ENCODE results near the gene KIFC3. TPM values are rescaled to one million over a fixed set of nuclear protein-coding genes. Genes with fewer than 3 reads are reported as not detected.
"Not testable (repeated sequence)": the region's sequence is repeated elsewhere in the genome, so short reads cannot be mapped to it uniquely, and the experiment has no call there.

KIFC3 gene
- polyA plus RNA-seq, 1 donor = 55.0 TPM

DNA sequence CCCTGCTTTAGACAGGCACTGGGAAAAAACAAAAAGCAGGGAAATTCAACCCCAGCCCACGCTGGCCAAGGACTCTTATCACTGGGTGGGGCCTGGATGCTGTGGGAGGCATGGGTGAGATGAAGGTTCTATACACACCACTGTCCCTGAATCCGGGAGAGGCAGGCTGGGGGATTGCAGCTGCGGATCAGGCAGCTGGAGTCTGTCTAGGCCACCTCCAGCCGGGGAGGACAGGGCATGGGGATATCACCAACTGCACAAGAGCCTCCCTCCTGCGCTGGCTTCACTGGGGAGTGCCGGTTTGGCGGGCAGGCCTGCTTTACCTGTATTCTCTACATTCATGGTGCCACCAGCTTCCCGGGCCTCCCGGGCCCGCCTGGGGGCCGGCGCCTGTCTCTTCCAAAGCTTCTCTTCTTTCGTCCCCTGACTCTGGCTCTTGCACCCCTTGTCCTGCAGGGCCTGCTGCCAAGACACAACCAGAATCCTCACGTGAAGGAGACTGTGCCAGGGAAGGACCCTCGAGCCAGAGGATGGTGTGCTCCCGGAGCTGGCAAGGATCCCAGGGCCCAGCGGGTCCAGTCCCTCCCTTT is 13.9 kb downstream of the KIFC3 start:
- DNase-seq = no peak

DNA sequence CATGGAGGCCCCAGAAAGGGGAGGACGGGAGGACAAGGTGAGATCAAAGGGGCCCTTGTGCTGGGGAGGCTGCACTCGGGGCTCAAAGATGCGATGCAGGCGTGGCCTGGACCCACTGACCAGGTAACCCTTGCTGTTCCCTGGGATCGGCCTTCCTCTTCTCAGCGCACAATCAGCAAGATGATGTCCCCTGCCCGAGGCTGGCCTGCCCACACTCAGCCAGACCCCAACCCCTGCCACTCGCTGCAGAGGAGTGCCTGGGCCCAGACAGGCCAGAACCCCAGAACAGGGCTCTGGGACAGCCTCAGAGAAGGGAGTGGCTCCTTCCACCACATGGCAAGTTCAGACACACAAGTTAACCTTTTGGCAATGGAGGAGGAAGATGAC is 14.8 kb downstream of the KIFC3 start:
- no peak for DNase-seq

DNA sequence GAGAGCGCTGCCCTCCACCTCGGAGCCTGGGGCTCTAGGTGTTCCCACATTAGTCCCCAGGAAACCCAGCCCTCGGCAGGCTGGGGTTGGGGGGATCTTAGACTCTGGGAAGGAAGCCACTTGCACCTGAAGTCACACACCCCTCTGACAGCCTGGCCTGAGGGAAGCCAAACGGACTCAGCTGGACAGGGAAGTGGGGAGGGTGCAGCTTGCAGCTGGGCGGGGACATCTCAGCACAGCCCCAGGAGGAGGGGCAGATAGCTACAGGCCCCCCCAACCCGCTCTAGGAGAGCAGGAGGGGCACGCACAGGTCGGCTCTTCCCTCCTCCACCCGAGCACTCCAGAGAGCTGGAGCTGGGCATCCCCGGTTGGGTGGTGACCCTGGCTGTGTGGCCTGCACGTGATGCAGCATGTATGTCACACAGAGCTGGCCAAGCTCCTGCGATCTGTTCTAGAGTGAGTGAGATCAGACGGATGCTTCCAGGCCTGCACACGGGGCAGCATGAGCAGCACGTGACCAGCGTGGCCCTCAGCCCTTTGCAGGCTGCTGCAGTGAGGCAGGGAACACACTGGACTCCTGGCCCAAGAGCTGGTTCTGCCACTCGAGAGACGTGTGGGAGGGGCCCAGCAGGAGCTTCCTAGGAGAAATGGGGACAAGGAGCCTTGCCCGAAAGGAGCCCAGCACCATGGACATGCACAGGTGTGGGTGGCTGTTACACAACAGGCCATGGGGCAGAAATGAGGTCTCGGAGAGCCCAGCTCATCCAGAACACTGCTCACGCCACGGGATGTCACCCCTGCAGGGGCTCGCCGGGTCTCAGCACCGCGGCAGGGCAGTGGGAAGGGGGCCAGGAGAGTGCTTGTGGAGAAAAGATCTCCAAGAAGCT is 15.4 kb downstream of the KIFC3 start:
- no peak for DNase-seq

DNA sequence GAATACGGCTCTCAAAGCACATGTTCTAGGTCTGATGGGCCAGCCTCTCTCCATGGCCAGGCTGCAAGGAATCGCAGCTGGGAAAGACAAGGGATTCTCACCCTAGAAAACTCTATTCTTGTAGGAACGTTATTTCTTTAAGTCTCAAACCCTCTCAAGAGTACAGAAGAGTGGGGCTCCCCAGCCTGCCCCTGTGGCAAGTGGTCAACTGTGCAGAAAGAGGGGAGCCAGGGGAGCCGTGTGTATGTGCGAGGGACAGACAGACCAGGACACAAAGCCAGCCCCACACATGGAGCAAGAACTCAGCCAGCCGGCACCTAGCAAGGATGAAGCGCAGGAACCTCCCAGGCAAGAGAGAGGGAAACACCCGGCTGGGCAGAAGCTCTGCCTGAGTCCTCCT is 16.4 kb downstream of the KIFC3 start:
- DNase-seq = no peak

DNA sequence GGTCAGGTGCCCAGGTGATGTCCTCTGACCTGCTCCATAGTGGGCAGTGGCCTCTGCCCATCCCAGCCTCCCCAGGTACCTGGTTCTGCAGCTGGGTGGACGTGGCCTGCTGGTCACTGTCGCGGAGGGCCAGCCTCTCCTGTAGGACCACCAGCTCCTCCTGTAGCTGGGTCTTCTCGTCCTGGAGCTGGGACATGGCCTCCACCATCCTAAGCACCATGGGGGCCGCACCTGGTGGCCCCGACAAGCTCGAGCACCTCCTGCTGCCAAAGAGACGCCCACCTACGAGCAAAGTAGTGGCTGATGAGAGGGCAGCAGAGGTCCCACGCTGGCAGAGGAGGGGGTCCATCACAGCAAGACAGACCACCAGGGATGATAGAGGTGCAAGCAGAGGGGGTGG is 16.9 kb downstream of the KIFC3 start:
- DNase-seq = no peak

DNA sequence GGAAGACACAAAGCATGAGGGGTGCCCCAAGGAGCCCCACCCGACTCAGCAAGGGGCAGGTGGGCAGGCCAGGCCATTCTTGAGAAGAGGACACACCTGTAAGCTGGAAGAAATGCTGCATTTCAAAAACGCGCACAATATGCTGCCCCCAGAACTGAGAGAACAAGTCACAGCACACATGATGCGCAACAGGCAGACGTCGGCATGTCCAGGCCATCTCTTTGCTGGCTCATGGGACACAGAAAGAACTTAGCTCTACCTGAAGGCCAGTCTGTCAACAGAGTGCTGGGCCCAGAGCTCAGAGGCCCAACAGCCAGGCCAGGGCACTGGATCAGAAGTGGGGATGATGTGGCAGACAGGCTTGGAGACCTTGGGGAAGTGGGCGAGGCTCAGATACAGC is 18.0 kb downstream of the KIFC3 start:
- no peak for DNase-seq

DNA sequence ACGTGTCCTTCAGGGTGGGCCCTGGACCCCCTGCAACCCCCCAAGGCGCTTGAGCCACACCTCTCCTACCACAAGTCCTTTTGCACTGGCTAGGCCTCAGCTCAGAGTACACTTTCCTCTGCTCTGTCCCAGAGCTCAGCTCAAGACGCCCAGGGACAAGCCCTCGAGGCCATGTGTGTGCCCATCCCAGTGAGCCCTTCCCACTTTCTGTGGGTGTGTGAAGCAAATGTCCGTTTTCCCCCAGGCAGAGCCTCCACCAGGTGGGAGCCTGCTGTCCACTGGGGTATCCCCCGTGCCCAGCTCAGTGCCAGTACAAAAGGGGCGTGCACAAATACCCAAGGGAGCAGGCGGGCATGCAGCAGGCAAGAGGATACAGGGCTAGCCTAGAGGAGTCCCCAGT is 18.4 kb downstream of the KIFC3 start:
- no peak for DNase-seq

DNA sequence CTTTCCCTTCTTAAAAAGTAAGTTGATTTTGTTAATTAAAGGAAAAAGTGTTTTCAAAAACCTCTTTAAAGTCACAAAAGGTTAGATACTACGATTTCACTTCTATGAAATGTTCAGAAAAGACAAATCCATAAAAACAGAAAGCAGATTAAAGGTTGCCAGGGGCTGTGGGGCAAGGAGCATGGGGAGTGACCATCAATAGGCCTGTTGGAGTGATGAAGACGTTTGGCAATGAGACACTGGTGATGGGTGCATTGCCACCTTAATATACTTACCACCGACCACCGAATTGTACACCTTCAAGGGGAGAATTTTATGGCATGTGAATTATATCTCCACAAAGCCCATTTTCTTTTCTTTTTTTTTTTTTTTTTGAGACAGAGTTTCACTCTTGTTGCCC is 19.2 kb downstream of the KIFC3 start:
- no peak for DNase-seq

DNA sequence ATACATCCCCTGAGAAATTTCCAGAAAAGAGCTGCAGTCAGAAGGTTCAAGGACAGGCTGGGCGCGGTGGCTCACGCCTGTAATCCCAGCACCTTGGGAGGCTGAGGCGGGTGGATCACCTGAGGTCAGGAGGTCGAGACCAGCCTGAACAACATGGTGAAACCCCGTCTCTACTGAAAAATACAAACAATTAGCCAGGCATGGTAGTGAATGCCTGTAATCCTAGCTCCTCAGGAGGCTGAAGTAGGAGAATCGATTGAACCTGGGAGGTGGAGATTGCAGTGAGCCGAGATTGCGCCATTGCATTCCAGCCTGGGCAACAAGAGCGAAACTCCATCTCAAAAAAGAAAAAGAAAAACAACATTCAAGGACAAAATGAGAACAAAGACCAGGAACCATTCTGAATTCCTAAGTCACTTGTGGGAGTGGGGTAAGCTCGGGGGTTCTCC is 19.7 kb downstream of the KIFC3 start:
- DNase-seq = not testable (repeated sequence)

DNA sequence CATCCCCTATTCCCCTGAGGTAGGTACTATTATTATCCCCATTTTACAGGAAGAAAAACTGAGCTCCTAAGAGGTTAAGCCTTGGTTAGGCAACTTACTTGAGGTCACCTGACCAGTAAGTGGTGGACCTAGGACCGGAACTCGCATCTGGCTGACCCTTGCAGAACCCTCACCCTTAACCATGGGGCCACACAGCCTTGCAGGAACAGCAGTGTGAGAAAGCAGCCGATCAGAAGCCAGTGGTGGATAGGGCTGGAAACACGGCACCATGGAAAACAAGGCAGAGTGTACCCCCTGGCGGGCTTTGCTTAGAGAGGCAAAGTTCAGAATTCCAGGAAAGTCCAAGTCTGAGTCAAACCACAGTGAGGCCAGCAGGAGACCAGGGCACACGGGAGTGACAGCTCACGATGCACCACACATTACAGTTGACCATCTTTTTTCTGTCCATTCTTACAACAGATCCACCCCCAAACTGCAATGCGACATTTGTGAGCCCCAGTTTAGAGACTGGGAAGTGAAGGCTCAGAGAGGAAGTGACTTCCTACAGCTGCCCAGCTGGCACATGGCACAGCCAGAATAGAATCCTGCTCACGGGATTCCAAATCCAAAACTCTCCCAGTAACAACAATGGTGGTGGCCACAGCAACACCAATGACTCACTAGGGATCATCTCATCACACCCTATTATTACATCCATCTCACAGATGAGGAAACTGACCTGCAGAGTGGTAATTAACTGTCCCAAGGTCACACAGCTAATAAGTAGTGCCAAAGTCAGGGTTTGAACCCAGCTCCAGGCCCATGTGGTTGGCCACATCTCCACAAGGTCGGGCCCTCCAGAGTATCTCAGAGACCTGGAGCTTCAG is 20.3 kb downstream of the KIFC3 start:
- no peak for DNase-seq

DNA sequence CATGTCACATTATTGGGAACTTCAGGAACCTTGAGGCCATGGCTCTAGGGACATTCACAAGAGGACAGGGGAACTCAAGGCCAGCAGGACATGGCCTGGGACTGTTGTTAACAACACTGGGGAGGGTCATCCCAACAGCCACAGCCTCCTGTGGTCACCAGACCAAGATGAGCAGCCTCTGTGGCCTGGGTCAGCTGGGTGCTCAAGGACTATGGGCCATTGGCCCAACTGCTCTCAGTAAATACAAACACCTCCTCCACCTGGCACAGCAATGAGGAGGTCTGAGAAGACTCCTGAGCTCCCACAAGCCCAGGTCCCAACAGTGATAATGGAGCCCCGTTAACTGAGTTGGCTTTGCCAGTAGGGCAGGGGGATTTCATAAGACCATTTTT is 20.9 kb downstream of the KIFC3 start:
- no peak for DNase-seq

DNA sequence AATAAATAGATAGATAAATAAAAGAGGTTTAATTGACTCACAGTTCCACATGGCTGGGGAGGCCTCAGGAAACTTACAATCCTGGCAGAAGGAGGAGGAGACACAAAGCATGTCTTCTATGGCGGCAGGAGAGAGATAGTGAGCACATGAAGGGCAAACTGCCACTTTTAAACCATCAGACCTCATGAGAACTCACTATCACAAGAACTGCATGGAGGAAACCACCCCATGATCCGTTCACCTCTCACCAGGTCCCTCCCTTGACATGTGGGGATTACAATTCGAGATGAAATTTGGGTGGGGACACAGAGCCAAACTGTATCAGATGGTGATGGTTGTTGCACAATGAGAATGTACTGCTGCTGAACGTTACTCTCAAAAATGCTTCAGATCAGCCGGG is 22.5 kb downstream of the KIFC3 start:
- DNase-seq = not testable (repeated sequence)

DNA sequence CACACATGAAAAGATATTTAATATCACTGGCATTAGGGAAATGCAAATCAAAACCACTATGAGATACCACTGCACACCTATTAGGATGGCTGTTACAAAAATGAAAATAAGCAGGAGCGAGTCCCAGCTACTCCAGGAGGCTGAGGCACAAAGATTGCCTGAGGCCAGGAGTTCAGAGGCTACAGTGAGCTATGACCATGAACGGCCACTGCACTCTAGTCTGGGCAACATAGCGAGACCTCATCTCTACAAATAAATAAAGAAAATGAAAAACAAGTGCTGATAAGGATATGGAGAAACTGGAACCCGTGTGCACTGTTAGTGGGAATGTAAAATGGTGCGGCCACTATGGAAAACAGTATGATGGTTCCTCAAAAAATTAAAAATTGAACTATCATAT is 23.6 kb downstream of the KIFC3 start:
- no peak for DNase-seq

DNA sequence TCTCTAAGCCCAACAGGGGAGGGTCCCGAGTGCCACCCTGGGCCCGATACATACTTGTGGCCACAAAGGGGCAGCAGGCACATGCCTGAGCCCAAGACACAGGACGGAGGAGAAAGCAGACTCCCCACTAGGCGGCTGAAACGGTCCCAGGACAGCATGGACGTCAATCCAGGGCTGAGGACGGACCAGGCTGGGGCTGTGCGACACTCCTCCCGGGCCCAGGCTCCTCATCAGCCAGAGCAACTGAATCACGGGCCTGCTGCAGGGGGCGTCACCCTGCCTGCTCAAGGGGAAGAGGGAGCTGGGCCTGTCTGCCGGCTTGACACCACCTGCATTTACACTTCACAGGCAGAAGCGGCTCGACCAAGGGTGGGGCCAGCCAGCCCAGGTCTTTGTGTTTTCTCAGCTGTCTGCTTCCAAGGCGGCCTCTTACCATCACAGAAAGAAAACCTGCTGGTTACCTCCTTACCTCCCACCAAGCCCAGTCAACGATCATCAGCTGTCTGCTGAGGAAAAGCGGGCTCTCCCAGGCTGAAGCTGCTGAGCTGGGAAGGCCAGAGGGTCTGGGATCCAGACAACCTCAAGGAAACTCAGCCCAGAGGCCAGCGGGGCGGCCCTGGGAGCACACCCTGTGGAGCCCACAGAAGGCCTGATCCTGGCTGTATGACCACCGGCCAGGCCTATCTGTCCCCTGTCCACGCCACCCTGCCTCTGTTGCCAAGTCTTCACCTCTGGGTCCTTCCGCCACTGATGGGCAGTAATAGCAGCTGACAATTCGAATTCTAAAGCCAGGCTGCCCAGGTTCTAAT is 26.4 kb downstream of the KIFC3 start:
- peak; percentile 66 for DNase-seq

DNA sequence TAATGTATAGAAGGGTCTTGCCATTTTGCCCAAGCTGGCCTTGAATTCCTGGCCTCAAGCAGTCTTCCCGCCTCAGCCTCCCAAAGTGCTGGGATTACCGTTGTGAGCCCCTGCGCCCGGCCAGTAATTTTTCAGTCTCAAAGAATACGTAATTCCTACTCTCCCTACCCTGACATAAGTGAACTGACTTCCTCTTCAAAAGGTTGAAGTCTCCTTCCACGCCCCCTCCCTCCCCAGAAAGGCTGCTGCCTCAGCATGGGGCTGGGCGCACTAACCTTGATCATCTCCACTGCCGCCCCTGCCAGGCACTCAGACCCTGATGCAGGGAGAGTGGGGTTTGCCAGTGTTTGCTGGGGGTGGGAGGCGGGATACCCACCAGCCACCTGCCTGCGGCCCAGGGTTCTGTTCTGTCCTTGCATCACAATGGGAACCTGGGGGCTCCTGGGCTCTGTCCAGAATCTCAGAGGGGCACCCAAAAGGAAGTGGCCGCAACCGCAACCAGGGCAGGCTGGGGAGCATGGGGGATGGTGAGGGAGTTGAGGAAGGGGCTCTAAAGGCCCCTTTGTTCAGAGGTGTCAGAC is 27.5 kb downstream of the KIFC3 start:
- no peak for DNase-seq

DNA sequence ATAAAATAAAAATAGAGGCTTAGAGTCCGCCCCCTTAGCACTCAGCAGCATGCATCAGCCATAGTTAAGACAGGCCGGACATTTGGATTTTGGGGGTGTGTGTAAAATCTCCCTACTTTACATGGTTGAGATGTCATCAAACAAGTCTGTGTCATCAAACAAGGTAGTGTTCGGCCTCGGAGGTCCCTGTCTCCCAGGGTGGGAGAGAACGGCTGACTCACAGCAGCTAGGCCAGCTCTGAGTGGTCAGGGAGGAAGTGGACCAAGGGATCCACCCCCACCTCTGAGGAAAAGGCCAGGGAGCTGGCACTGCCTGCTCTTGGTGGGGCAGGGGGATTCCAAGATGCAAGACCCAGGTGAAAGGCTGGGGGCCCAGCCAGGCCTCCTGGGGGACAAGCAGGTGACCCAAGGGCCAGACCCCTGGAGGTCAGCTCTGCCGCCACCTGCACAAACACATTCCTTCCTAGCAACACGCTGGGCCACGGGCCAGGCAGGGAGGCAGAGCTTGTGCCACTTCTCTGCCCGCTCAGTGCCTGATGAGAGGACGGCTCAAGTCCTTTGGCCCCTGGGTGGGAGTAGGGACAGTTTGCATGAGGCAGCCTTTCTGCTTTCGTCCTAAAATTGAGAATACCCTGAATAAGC is 28.5 kb downstream of the KIFC3 start:
- DNase-seq = no peak

DNA sequence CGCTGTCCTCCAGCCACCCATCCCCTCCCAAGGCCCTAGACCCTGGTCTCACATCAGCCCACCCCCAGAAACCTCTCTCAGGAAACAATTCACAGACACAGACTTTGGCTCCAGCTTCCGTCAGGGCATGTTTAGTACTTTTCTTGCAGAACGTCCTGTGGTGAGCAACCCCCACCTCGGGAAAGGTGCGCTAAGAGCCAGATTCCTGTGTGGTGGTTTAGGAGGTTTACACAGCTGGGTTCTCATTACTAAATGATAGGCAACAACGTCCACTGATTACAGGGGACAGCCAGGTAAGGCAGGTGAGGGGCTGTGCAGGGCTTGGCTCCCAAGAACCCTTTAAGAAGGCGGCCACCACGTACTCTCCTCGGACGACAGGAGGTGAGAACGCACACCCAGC is 29.3 kb downstream of the KIFC3 start:
- no peak for DNase-seq

DNA sequence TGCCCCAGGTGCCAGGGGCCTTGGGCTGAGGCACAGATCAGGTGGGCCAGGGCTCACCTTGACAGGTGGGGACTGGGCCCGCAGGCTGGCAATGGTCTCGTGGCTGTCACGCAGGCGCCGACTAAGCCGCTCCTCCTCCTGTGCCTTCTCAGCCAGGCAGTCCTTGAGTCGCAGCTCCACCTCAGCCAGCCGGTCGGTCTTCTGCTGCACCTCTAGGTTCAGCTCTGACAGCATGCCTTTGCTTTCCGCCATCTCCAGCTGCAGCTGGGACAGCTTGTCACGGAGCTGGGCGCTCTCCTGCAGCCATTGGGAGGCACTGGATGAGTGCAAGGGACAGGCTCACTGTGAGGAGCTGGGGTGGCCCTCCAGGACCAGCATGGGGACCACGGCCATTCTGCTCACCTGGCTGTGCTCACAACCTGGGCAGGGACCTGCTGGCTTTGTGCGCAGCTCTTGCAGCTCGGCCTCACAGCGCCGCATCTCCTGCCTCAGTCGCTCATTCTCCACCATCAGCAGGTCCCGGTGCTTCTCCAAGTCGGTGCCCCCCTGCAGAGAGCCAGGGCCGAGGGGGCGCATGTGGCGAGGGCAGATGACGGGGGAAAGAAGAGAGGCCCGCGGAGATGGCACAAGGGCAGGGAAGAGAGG is 31.0 kb downstream of the KIFC3 start:
- DNase-seq = no peak

DNA sequence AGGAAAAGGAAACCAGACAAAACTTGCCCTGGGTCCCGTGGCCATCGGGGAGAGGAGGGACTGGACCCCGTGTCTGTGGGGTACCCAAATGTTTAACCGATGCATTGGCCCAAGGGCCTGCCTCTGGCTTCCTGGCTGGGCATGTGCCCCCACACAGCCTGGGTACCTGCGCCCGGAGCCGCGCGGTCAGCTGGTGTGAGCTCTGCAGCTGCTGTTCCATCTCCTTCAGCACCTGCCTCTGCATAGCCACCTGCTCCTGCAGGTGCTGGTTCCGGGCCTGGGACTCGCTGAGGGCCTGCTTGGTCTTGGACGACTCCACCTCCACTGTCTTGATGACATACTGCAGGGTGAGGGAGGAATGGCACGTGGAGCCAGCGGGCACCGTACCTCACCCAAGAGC is 31.9 kb downstream of the KIFC3 start:
- DNase-seq = no peak

DNA sequence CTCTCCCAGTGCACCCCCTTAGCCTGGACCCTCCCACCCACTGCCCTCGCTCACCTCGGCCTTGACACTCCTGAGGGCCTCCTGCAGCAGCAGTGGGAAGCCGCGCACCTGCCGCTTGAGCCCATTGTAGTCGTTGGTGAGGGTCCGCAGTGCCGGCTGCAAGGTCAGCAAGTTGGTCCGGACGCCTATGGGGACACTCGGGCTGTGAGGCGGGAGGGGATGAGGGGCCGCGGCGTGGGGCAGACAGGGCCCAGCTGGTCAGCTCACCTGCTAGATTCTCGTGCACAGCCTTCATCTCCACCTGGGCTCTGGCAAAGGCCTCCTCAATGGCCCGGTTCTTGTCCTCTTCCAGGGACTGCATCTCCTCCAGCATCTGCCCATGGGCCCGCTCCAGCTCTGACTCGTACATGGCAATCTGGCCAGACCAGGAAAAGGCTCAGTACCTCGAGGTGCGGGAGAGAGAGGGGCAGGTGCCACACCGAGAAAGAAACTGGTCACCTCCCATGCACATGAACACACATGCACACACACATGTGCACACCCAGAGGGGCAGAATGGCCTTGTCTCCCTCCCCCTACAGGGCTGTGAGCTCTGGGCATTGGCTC is 32.6 kb downstream of the KIFC3 start:
- DNase-seq = no peak

Data from left kidney (tissue), 2 donors.